ENCODE measurements around the gene HMGXB3.

DNA sequence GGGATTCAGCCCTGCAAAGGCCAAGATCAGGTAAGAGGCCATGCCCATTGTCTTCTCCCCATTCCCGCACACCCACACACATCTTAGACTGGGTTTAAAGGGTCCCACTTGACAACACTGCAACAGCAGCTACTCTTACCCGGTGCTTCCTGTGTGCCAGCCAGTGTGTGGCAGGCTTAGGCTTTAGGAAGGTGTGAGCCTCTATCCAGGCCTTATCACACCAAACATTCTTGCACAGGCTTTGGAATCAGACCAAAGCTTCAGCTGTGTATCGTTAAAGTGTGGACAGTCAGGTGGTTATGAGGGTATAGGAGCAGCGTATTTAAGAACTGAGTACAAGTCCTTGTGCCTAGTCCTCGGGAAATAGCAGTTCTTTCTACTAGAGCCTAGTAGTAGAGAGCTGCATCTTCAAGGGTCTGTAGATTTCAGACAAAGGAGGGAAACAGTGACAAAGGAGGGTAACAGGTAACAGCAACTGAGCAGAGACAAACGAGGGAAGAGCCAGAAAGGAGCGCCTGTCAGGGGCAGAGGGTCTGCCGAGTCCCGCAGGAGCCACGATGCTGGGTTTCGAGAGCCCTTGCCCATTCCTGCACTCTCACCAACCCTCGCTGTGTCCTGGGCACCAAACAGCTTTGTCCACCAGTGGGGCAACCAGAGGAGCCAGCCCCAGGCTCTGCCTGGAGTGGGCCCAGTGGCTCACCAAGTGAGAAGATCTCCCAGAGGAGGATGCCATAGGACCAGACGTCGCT lies 55.0 kb downstream of the HMGXB3 start:
- TF ChIP-seq, protein P1, sequence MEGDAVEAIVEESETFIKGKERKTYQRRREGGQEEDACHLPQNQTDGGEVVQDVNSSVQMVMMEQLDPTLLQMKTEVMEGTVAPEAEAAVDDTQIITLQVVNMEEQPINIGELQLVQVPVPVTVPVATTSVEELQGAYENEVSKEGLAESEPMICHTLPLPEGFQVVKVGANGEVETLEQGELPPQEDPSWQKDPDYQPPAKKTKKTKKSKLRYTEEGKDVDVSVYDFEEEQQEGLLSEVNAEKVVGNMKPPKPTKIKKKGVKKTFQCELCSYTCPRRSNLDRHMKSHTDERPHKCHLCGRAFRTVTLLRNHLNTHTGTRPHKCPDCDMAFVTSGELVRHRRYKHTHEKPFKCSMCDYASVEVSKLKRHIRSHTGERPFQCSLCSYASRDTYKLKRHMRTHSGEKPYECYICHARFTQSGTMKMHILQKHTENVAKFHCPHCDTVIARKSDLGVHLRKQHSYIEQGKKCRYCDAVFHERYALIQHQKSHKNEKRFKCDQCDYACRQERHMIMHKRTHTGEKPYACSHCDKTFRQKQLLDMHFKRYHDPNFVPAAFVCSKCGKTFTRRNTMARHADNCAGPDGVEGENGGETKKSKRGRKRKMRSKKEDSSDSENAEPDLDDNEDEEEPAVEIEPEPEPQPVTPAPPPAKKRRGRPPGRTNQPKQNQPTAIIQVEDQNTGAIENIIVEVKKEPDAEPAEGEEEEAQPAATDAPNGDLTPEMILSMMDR (IDR thresholded peaks at IDR 0.05 in 4 of 5, conservative IDR thresholded peaks at IDR 0.05 in 1 of 5), result no peak
- TF ChIP-seq POLR2A (IDR thresholded peaks at IDR 0.05), result no peak
